IMR-90 (cell line): ENCODE results near the gene PTGDR2. TPM values are rescaled to one million over a fixed set of nuclear protein-coding genes. Genes with fewer than 3 reads are reported as not detected.

ENCODE experiments used
- ATAC-seq: fragments of 200-7000 bp; cut with Tn5 transposase; 2 replicates; pipeline ENCODE4 v1.9.1; 2020; ENCODE audit warnings: low read depth, mild to moderate bottlenecking, moderate library complexity
- BruUV-seq: library from RNA; stranded (reverse); fragments of 400-500 nt; replicated peaks from 2 replicates; lab custom pipeline; 2021; lab: Mats Ljungman, UMichigan
- CTCF ChIA-PET: fragments of 300-600 bp; formaldehyde crosslinking; extraction: SDS; loops from one replicate; lab custom pipeline; 2021; ENCODE audit warnings: antibody characterized with exemption; lab: Yijun Ruan, JAX
- POLR2A ChIA-PET: fragments of 300-600 bp; sonication (Branson Sonifier 250); formaldehyde crosslinking; loops from one replicate; lab custom pipeline; 2022; ENCODE audit warnings: antibody characterized with exemption; ENCODE audit not compliant: unreplicated experiment; lab: Charles Lee
- DNase-seq: peaks from one replicate; pipeline ENCODE4 v3.0.0; 2013
- H2AFZ ChIP-seq: replicated peaks from 2 replicates; pipeline ENCODE3; 2013; ENCODE audit warnings: low read length, mild to moderate bottlenecking; ENCODE audit not compliant: poor library complexity
- H2AK5ac ChIP-seq: 2 replicates; pipeline ENCODE4 v1.6.1; 2013; ENCODE audit warnings: low read depth, low read length, inconsistent platforms
- H2AK9ac ChIP-seq: replicated peaks from 2 replicates; pipeline ENCODE3; 2013; ENCODE audit warnings: mild to moderate bottlenecking, low read depth, low read length, moderate library complexity; ENCODE audit not compliant: poor library complexity
- H2BK120ac ChIP-seq: 2 replicates; pipeline ENCODE4 v1.6.1; 2013; ENCODE audit warnings: low read depth, low read length, inconsistent platforms
- H2BK15ac ChIP-seq: 3 replicates; pipeline ENCODE4 v1.6.1; 2013; ENCODE audit warnings: low read depth, low read length, inconsistent platforms
- H2BK20ac ChIP-seq: 2 replicates; pipeline ENCODE4 v1.6.1; 2013; ENCODE audit warnings: low read depth, mild to moderate bottlenecking, inconsistent platforms, low read length, moderate library complexity
- H2BK5ac ChIP-seq: 2 replicates; pipeline ENCODE4 v1.6.1; 2013; ENCODE audit warnings: mild to moderate bottlenecking, low read depth, low read length, inconsistent platforms; ENCODE audit not compliant: poor library complexity, severe bottlenecking
- H3K14ac ChIP-seq: replicated peaks from 2 replicates; pipeline ENCODE4 v1.6.1; 2013; ENCODE audit warnings: low read depth, low read length, inconsistent platforms
- H3K18ac ChIP-seq: 2 replicates; pipeline ENCODE4 v1.6.1; 2013; ENCODE audit warnings: low read depth, low read length, control low read depth
- H3K23ac ChIP-seq: 2 replicates; pipeline ENCODE4 v1.6.1; 2013; ENCODE audit warnings: low read depth, low read length, inconsistent platforms
- H3K27ac ChIP-seq: 2 replicates; pipeline ENCODE4 v1.5.1; 2013; ENCODE audit warnings: mild to moderate bottlenecking, control low read depth, low read length; ENCODE audit not compliant: insufficient read depth
- H3K27me3 ChIP-seq: 2 replicates; pipeline ENCODE4 v1.6.1; 2013; ENCODE audit warnings: low read length; ENCODE audit not compliant: control insufficient read depth, insufficient read depth
- H3K36me3 ChIP-seq: 2 replicates; pipeline ENCODE4 v1.6.1; 2013; ENCODE audit warnings: low read length, mixed read lengths; ENCODE audit not compliant: control insufficient read depth, insufficient read depth
- H3K4ac ChIP-seq: 2 replicates; pipeline ENCODE4 v1.6.1; 2013; ENCODE audit warnings: low read depth, low read length, inconsistent platforms
- H3K4me1 ChIP-seq: 2 replicates; pipeline ENCODE4 v1.6.1; 2013; ENCODE audit warnings: low read length, mixed read lengths; ENCODE audit not compliant: control insufficient read depth, insufficient read depth
- H3K4me2 ChIP-seq: 2 replicates; pipeline ENCODE4 v1.6.1; 2013; ENCODE audit warnings: low read depth, mild to moderate bottlenecking, control low read depth, low read length, moderate library complexity
- H3K4me3 ChIP-seq: 2 replicates; pipeline ENCODE4 v1.5.1; 2013; ENCODE audit warnings: low read depth, mild to moderate bottlenecking, control low read depth, low read length, moderate library complexity; ENCODE audit not compliant: insufficient read depth
- H3K56ac ChIP-seq: 2 replicates; pipeline ENCODE4 v1.6.1; 2013; ENCODE audit warnings: low read length, inconsistent platforms; ENCODE audit not compliant: insufficient read depth; ENCODE audit errors: extremely low read depth
- H3K79me1 ChIP-seq, 2 experiments: 2 replicates each; pipeline ENCODE4 v1.6.1; 2013; ENCODE audit warnings: low read length in 2 of 2, inconsistent platforms in 1 of 2, low read depth in 1 of 2
- H3K9ac ChIP-seq: 2 replicates; pipeline ENCODE4 v1.6.1; 2013; ENCODE audit warnings: low read depth, low read length, control low read depth
- H3K9me1 ChIP-seq: 2 replicates; pipeline ENCODE4 v1.6.1; 2013; ENCODE audit warnings: low read length, inconsistent platforms; ENCODE audit not compliant: insufficient read depth
- H3K9me3 ChIP-seq: 2 replicates; pipeline ENCODE4 v1.6.1; 2013; ENCODE audit warnings: low read length; ENCODE audit not compliant: control insufficient read depth, insufficient read depth
- H4K20me1 ChIP-seq: 2 replicates; pipeline ENCODE4 v1.6.1; 2013; ENCODE audit warnings: low read length, inconsistent platforms; ENCODE audit not compliant: insufficient read depth
- H4K5ac ChIP-seq: 2 replicates; pipeline ENCODE4 v1.6.1; 2013; ENCODE audit warnings: mild to moderate bottlenecking, low read depth, low read length, control low read depth
- H4K8ac ChIP-seq, 2 experiments: 2 replicates each; pipeline ENCODE4 v1.6.1; 2013; ENCODE audit warnings: low read depth in 2 of 2, low read length in 2 of 2, control low read depth in 1 of 2, inconsistent platforms in 1 of 2
- H4K91ac ChIP-seq: 2 replicates; pipeline ENCODE4 v1.6.1; 2013; ENCODE audit warnings: low read depth, low read length, inconsistent platforms; ENCODE audit not compliant: insufficient read depth
- BHLHE40 ChIP-seq: fragments of 150-350 bp; IDR thresholded peaks from 2 replicates; pipeline ENCODE4 v1.6.1; 2016; ENCODE audit warnings: mild to moderate bottlenecking, low read depth, low read length
- CHD1 ChIP-seq: IDR thresholded peaks from 2 replicates; pipeline ENCODE4 v1.6.1; 2012; ENCODE audit warnings: low read depth, low read length, improper control_type of control experiment
- FOS ChIP-seq: fragments of 150-350 bp; IDR thresholded peaks from 2 replicates; pipeline ENCODE4 v1.6.1; 2016; ENCODE audit warnings: low read depth, low read length
- MAFK ChIP-seq: IDR thresholded peaks from 2 replicates; pipeline ENCODE4 v1.6.1; 2012; ENCODE audit warnings: low read depth, low read length, improper control_type of control experiment
- WGBS, 2 experiments: methylation state at CpG; one replicate each; pipeline versions ENCODE4 v1.1.5 to v1.1.7; 2013; ENCODE audit warnings: missing lambda C conversion rate in 2 of 2; ENCODE audit not compliant: insufficient read length in 1 of 2; ENCODE audit errors: extremely low coverage in 2 of 2; 5-methylcytosine and 5-hydroxymethylcytosine counted together
- dilution Hi-C: fragments of 300-500 bp; cut with HindIII; formaldehyde crosslinking; loops from one replicate; pipeline ENCODE4 v1.14.3; 2018; ENCODE audit warnings: low sequenced_read_pairs; ENCODE audit not compliant: unreplicated experiment
- in situ Hi-C: fragments of 300-500 bp; cut with MboI; formaldehyde crosslinking; loops from 3 replicates; pipeline ENCODE4 v1.14.3; 2019; ENCODE audit warnings: low sequenced_read_pairs, inconsistent platforms, mixed read lengths
- intact Hi-C: fragments of 100-400 bp; cut with micrococcal nuclease; formaldehyde crosslinking; loops from 2 replicates; pipeline ENCODE4 v1.10.0; 2022
- polyA plus RNA-seq, 3 experiments: library from polyadenylated mRNA; depleted of rRNA; stranded (reverse); fragments of >200 nt; gene quantifications; 2 replicates each; pipeline ENCODE4 v1.2.3, GENCODE V29; 2012; ENCODE audit warnings: low replicate concordance in 1 of 3
- total RNA-seq: library from RNA; depleted of rRNA; stranded (reverse); fragments of >200 nt; gene quantifications from 2 replicates; pipeline ENCODE4 v1.2.3, GENCODE V29; 2012

The PTGDR2 gene
- total and polyA plus RNA-seq, 2 of the 4 experiments (the other 2 are of a cell fraction) = under 0.01 to 0.12 TPM

- dilution Hi-C loops (no loop called here), intact Hi-C loops (no loop called here), in situ Hi-C loops (no loop called here)
- Histone ChIP-seq H3K9me1 (no peaks in the 10 kb centered on the region), H3K4me2 (no peak overlapping the region), H3K9ac (no peak overlapping the region), H2AK5ac (no peak overlapping the region), H4K20me1 (no peaks in the 10 kb centered on the region), H3K56ac (no peak overlapping the region), H3K27me3 (peaks cover 16% of the 10 kb centered on the region), H2BK120ac (no peak overlapping the region), H4K5ac (no peak overlapping the region), H3K18ac (no peak overlapping the region), H2AK9ac (no peak overlapping the region), H3K79me1 (no peaks in the 10 kb centered on the region), H3K4me3 (no peak overlapping the region), H3K4me1 (no peaks in the 10 kb centered on the region), H4K91ac (no peak overlapping the region), H3K23ac (no peak overlapping the region), H3K4ac (no peak overlapping the region), H3K36me3 (no peaks in the 10 kb centered on the region), H2BK5ac (no peak overlapping the region), H2AFZ (no peak overlapping the region), H3K9me3 (no peaks in the 10 kb centered on the region), H2BK20ac (no peak overlapping the region), H4K8ac (no peak overlapping the region), H3K14ac (no peak overlapping the region), H2BK15ac (no peak overlapping the region), H3K27ac (no peak overlapping the region)
- ChIA-PET POLR2A (no interaction called here), CTCF (no interaction called here)
- no CpG with 5 or more reads among the region's 4 CpGs for WGBS, 2 experiments
- DNase-seq = no peak
- ATAC-seq = no peak
- no peak for TF ChIP-seq MAFK
- TF ChIP-seq FOS = no peak
- no peak for TF ChIP-seq BHLHE40
- TF ChIP-seq CHD1 = no peak
- no TSS peak for BruUV-seq
Measured at GRCh38 chr11:60810151-60810550, 45.6 kb downstream of the PTGDR2 start.
